Activated CD4-positive, alpha-beta T cell treated with anti-CD3 and anti-CD28 coated beads, Interleukin-2, amount 50 U/mL, for 1 hour (primary cell): ENCODE results near the gene CENPH.
A peak's percentile ranks its signal among the peaks of the same experiment; 100 is the strongest.
"Not testable (repeated sequence)": the region's sequence is repeated elsewhere in the genome, so short reads cannot be mapped to it uniquely, and the experiment has no call there.

Source experiments
- DNase-seq: peaks from one replicate; pipeline ENCODE4 v3.0.0-alpha.2; 2020

CENPH gene

GRCh38 chr5:69189162-69190086 is at the start of gene CENPH:
Gene CENPH, plus strand, starts transcription at chr5:69189583. Its CDS starts 52 bp downstream, at chr5:69189635.
- peak; percentile 89 for DNase-seq

- DNase-seq, result not testable (repeated sequence)
Measured at GRCh38 chr5:69140239-69140638, 49.1 kb upstream of the CENPH start.

GRCh38 chr5:69140827-69141226 is 48.6 kb upstream of the CENPH start:
- no peak for DNase-seq

- DNase-seq, result not testable (repeated sequence)
Measured at GRCh38 chr5:69148576-69148975, 40.8 kb upstream of the CENPH start.

- no peak for DNase-seq
Measured at GRCh38 chr5:69148981-69149675, 40.3 kb upstream of the CENPH start.

- DNase-seq, result no peak
Measured at GRCh38 chr5:69149676-69150010, 39.7 kb upstream of the CENPH start.

- DNase-seq, result no peak
Measured at GRCh38 chr5:69152731-69153130, 36.7 kb upstream of the CENPH start.

GRCh38 chr5:69156456-69156855 is 32.9 kb upstream of the CENPH start:
- no peak for DNase-seq

GRCh38 chr5:69158039-69158438 is 31.3 kb upstream of the CENPH start:
- DNase-seq, result no peak

GRCh38 chr5:69160651-69161050 is 28.7 kb upstream of the CENPH start:
- no peak for DNase-seq

GRCh38 chr5:69166686-69167492 is 22.5 kb upstream of the CENPH start, which contains the start of gene CCNB1:
Gene CCNB1, plus strand, starts transcription at chr5:69167150. Its CDS starts 113 bp downstream, at chr5:69167263.
- DNase-seq, result peak; percentile 96

GRCh38 chr5:69167493-69167855 is 21.9 kb upstream of the CENPH start:
- DNase-seq, result no peak

GRCh38 chr5:69167929-69168328 is 21.5 kb upstream of the CENPH start:
- DNase-seq, result no peak

GRCh38 chr5:69170495-69170894 is 18.9 kb upstream of the CENPH start:
- DNase-seq, result no peak

- DNase-seq, result no peak
Measured at GRCh38 chr5:69170969-69171368, 18.4 kb upstream of the CENPH start.

GRCh38 chr5:69181659-69182293 is 7.6 kb upstream of the CENPH start:
- not testable (repeated sequence) for DNase-seq

GRCh38 chr5:69184621-69185020 is 4.8 kb upstream of the CENPH start:
- DNase-seq, result no peak

- DNase-seq, result no peak
Measured at GRCh38 chr5:69187342-69187741, 2.0 kb upstream of the CENPH start.

GRCh38 chr5:69188811-69189161 is 597 bp upstream of the CENPH start:
- no peak for DNase-seq

- no peak for DNase-seq
Measured at GRCh38 chr5:69202497-69202896, 13.1 kb downstream of the CENPH start.

- DNase-seq, result no peak
Measured at GRCh38 chr5:69206528-69207190, 17.3 kb downstream of the CENPH start.

GRCh38 chr5:69209602-69210001 is 20.2 kb downstream of the CENPH start:
- no peak for DNase-seq
